MM.1S (cell line): ENCODE measurements around the gene YTHDF1.

Experiments used
- CTCF ChIP-seq: fragments of 300-600 bp; sonication (generic); IDR thresholded peaks from 2 replicates; pipeline ENCODE4 v1.5.1; 2016; ENCODE audit warnings: antibody characterized with exemption, low read length, mixed read lengths
- EZH2 ChIP-seq: fragments of 300-600 bp; sonication (generic); optimal IDR thresholded peaks from 2 replicates; pipeline ENCODE3; 2017; ENCODE audit warnings: low read depth, mild to moderate bottlenecking, antibody characterized with exemption, low read length, mixed read lengths

- TF ChIP-seq CTCF (no peak), EZH2 (no peak)
Measured at GRCh38 chr20:63264519-63264918, 48.6 kb upstream of the YTHDF1 start.
